HepG2 (cell line): ENCODE measurements around the gene XPO5.

Experiments used
- AFF4 ChIP-seq: sonication (generic); formaldehyde crosslinking; IDR thresholded peaks from 2 replicates; pipeline ENCODE4 v1.4.0; 2020; ENCODE audit warnings: missing genetic modification reagents
- CBFB ChIP-seq: sonication (generic); formaldehyde crosslinking; IDR thresholded peaks from 2 replicates; pipeline ENCODE4 v1.4.0; 2020; ENCODE audit warnings: missing genetic modification reagents
- CCAR2 ChIP-seq: fragments of 200-400 bp; formaldehyde crosslinking; optimal IDR thresholded peaks from 2 replicates; pipeline ENCODE3; 2018; ENCODE audit warnings: low read depth, mild to moderate bottlenecking, low read length, moderate library complexity
- DNMT3B ChIP-seq: conservative IDR thresholded peaks from 2 replicates; pipeline ENCODE4 v1.6.1; 2016; ENCODE audit warnings: missing biosample characterization, control low read depth
- ELF4 ChIP-seq: sonication (generic); formaldehyde crosslinking; IDR thresholded peaks from 2 replicates; pipeline ENCODE4 v1.5.0; 2020; ENCODE audit warnings: missing genetic modification reagents, mild to moderate bottlenecking, moderate library complexity, borderline replicate concordance
- NR2F6 ChIP-seq, 2 experiments: IDR thresholded peaks; 2 replicates each; pipeline ENCODE4 v1.6.1; 2016; ENCODE audit warnings: antibody characterized with exemption in 1 of 2, mild to moderate bottlenecking in 1 of 2
- NR3C1 ChIP-seq: sonication (generic); formaldehyde crosslinking; IDR thresholded peaks from 2 replicates; pipeline ENCODE4 v1.4.0; 2020; ENCODE audit warnings: missing genetic modification reagents
- POLR2AphosphoS5 ChIP-seq: IDR thresholded peaks from 2 replicates; pipeline ENCODE4 v1.6.1; 2012; ENCODE audit warnings: low read depth, low read length
- SMC3 ChIP-seq: IDR thresholded peaks from 2 replicates; pipeline ENCODE4 v1.6.1; 2011; ENCODE audit warnings: low read length, improper control_type of control experiment
- STAT6 ChIP-seq: sonication (generic); formaldehyde crosslinking; IDR thresholded peaks from 2 replicates; pipeline ENCODE4 v1.4.0; 2020; ENCODE audit warnings: missing genetic modification reagents, mild to moderate bottlenecking, borderline replicate concordance
- ZNF12 ChIP-seq: sonication (generic); formaldehyde crosslinking; IDR thresholded peaks from 2 replicates; pipeline ENCODE4 v1.5.0; 2020; ENCODE audit warnings: missing genetic modification reagents
- TF ChIP-seq, protein P1 (sequence below): sonication (generic); formaldehyde crosslinking; IDR thresholded peaks from 2 replicates; pipeline ENCODE4 v1.5.0; 2020; ENCODE audit warnings: mild to moderate bottlenecking, missing genetic modification reagents, moderate library complexity
- TF ChIP-seq, protein P2 (sequence below): IDR thresholded peaks from 2 replicates; pipeline ENCODE4 v1.6.1; 2012; ENCODE audit warnings: inconsistent platforms
- TF ChIP-seq, protein P3 (sequence below): sonication (generic); formaldehyde crosslinking; IDR thresholded peaks from 2 replicates; pipeline ENCODE4 v1.8.1; 2023; ENCODE audit warnings: mild to moderate bottlenecking, inconsistent platforms, moderate library complexity, missing genetic modification reagents, borderline replicate concordance

DNA sequence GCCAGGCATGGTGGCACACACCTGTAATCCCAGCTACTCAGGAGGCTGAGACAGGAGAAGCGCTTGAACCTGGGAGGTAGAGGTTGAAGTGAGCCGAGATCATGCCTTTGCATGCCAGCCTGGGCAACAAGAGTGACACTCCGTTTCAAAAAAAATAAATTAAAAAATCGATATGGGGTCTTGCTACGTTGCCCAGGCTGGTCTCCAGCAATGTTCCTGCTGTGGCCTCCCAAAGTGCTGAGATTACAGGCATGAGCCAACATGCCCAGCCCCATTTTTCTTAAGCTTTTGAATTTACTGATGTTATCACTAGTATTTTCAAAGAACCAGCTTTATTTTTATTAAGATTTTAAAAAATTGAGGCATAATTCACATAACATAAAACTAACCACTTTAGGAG is 35.3 kb downstream of the XPO5 start:
- TF ChIP-seq ELF4 (no peak), NR3C1 (CRISPR knock-in tag) (no peak), STAT6 (CRISPR knock-in tag) (no peak), POLR2AphosphoS5 (no peak), AFF4 (CRISPR knock-in tag) (no peak), CCAR2 (no peak), NR2F6 (IDR thresholded peaks at IDR 0.05) (no peak), NR2F6 (CRISPR knock-in tag; IDR thresholded peaks at IDR 0.05) (no peak), DNMT3B (CRISPR knock-in tag) (no peak), CBFB (CRISPR knock-in tag) (no peak), SMC3 (no peak), ZNF12 (CRISPR knock-in tag) (no peak)
- TF ChIP-seq, protein P1, sequence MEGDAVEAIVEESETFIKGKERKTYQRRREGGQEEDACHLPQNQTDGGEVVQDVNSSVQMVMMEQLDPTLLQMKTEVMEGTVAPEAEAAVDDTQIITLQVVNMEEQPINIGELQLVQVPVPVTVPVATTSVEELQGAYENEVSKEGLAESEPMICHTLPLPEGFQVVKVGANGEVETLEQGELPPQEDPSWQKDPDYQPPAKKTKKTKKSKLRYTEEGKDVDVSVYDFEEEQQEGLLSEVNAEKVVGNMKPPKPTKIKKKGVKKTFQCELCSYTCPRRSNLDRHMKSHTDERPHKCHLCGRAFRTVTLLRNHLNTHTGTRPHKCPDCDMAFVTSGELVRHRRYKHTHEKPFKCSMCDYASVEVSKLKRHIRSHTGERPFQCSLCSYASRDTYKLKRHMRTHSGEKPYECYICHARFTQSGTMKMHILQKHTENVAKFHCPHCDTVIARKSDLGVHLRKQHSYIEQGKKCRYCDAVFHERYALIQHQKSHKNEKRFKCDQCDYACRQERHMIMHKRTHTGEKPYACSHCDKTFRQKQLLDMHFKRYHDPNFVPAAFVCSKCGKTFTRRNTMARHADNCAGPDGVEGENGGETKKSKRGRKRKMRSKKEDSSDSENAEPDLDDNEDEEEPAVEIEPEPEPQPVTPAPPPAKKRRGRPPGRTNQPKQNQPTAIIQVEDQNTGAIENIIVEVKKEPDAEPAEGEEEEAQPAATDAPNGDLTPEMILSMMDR, result no peak
- TF ChIP-seq, protein P2, sequence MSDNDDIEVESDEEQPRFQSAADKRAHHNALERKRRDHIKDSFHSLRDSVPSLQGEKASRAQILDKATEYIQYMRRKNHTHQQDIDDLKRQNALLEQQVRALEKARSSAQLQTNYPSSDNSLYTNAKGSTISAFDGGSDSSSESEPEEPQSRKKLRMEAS, result no peak
- TF ChIP-seq, protein P3, sequence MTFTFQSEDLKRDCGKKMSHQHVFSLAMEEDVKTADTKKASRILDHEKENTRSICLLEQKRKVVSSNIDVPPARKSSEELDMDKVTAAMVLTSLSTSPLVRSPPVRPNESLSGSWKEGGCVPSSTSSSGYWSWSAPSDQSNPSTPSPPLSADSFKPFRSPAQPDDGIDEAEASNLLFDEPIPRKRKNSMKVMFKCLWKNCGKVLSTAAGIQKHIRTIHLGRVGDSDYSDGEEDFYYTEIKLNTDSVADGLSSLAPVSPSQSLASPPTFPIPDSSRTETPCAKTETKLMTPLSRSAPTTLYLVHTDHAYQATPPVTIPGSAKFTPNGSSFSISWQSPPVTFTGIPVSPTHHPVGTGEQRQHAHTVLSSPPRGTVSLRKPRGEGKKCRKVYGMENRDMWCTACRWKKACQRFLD (CRISPR knock-in tag), result no peak
